Epithelial cell of esophagus (primary cell): Measurements from ENCODE around the gene USF1.
A peak's percentile ranks its signal among the peaks of the same experiment; 100 is the strongest.
"Not testable (repeated sequence)": the region's sequence is repeated elsewhere in the genome, so short reads cannot be mapped to it uniquely, and the experiment has no call there.

Source experiments
- DNase-seq: peaks from one replicate; pipeline ENCODE4 v3.0.0; 2010; ENCODE audit warnings: low read depth
- H3K4me3 ChIP-seq: 2 replicates; pipeline ENCODE4 v1.5.1; 2011; ENCODE audit warnings: mild to moderate bottlenecking, low read length, control low read depth
- TF ChIP-seq, protein P1 (sequence below): IDR thresholded peaks from 2 replicates; pipeline ENCODE4 v1.5.1; 2011; ENCODE audit warnings: low read depth, mild to moderate bottlenecking, low read length, control low read depth, inconsistent platforms; ENCODE audit not compliant: insufficient read depth; ENCODE audit errors: missing control alignments

The USF1 gene

DNA sequence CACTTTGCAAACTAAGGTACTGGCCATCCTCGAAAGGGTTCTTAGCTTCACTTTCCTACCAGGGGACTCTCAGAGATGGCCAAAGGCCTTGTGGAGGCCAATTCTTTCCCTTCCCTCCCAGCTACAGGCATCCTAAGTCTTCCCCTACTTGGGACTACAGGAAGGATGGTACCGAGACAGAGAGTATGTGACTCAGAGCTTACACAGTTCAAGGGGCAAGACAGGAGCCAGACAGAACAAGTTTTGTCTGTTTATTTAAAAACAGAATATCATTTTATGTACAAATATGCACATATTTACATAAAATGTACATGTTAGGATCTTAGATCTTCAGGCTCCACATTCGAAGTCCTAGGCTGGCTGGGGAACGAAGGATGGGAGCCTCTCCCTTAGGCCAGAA lies 25.0 kb upstream of the USF1 start:
- peak; percentile 52 for DNase-seq
- no peak overlapping the region for H3K4me3 ChIP-seq
- TF ChIP-seq, protein P1, sequence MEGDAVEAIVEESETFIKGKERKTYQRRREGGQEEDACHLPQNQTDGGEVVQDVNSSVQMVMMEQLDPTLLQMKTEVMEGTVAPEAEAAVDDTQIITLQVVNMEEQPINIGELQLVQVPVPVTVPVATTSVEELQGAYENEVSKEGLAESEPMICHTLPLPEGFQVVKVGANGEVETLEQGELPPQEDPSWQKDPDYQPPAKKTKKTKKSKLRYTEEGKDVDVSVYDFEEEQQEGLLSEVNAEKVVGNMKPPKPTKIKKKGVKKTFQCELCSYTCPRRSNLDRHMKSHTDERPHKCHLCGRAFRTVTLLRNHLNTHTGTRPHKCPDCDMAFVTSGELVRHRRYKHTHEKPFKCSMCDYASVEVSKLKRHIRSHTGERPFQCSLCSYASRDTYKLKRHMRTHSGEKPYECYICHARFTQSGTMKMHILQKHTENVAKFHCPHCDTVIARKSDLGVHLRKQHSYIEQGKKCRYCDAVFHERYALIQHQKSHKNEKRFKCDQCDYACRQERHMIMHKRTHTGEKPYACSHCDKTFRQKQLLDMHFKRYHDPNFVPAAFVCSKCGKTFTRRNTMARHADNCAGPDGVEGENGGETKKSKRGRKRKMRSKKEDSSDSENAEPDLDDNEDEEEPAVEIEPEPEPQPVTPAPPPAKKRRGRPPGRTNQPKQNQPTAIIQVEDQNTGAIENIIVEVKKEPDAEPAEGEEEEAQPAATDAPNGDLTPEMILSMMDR, result no peak

DNA sequence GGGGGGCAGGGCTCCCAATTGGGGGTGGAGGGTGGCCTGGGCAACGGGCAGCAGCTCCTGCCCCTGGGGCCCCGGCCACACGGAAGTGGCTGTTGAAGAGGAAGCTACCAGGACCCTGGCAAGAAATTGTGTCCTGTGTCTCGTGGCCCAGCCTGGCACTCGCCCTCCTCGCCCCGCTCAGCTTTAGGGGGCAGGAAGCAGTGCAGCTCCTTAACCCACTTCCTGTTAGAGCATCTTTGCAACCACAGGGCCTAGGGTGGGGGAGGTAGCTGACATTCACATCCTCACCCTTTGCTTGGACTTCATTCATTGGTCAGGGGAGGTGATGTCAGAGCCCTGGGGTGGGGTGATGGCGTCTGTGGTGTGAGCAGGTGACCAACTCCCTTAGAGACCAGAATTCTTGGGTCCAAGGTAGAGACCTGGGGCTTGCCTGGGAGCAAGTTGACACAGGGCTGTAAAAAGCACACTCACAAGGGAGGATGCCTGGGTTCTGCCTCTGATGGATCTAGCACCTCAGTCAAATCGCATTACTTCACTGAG lies 24.0 kb upstream of the USF1 start, which contains the start of gene ARHGAP30:
TSS of gene ARHGAP30 (minus strand) at position 161 of the 540 bp plus-strand sequence. CDS start 267 bp downstream, outside the sequence.
- TF ChIP-seq, protein P1, result no peak
- DNase-seq, result no peak
- H3K4me3 ChIP-seq, result no peak within 1 kb of the TSS

GRCh38 chr1:161069241-161069640 lies 23.5 kb upstream of the USF1 start:
- no peak for DNase-seq
- TF ChIP-seq, protein P1, result no peak

GRCh38 chr1:161068306-161069234 lies 22.8 kb upstream of the USF1 start:
- DNase-seq, result peak; percentile 43
- TF ChIP-seq, protein P1, result no peak
- no peak overlapping the region for H3K4me3 ChIP-seq

More at GRCh38 chr1:161069241-161069640, 23.5 kb upstream of the USF1 start:
- H3K4me3 ChIP-seq, result no peak overlapping the region

- no peak for DNase-seq
- TF ChIP-seq, protein P1, result no peak
- no peak overlapping the region for H3K4me3 ChIP-seq
These were observed 20.9 kb upstream of the USF1 start for GRCh38 chr1:161066694-161067093.

DNA sequence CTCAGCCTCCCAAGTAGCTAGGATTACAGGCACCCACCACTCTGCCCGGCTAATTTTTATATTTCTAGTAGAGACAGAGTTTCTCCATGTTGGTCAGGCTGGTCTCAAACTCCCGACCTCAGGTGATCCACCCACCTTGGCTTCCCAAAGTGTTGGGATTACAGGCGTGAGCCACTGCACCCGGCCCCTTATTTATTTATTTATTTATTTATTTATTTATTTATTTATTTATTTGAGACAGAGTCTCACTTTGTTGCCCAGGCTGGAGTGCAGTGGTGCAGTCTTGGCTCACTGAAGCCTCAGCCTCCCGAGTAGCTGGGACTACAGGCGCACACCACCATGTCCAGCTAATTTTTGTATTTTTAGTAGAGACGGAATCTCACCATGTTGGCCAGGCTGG lies 19.9 kb upstream of the USF1 start:
- not testable (repeated sequence) for DNase-seq, H3K4me3 ChIP-seq

- DNase-seq, H3K4me3 ChIP-seq: not testable (repeated sequence)
These were observed 18.2 kb upstream of the USF1 start for GRCh38 chr1:161063936-161064335.

DNA sequence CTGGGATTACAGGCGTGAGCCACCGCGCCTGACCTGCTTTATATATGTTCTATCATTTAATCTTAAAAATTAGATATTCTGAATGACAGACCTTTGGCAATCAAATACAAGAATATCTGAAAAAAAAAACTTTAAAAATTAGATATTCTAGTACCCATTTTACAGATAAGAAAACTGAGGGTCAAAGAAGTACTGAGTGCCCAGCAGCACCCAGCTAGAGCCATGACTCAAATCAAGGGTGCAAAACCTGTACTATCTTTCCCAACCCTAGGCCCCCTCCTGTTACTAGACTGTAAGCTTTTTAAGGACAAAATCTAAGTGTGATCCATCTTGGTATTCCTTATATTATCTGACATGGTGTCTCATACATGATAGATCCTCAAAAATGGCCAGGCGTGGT lies 15.6 kb upstream of the USF1 start:
- H3K4me3 ChIP-seq, result no peak overlapping the region
- TF ChIP-seq, protein P1, result no peak
- no peak for DNase-seq
